ENCODE measurements around the gene ADRM1.

DNA sequence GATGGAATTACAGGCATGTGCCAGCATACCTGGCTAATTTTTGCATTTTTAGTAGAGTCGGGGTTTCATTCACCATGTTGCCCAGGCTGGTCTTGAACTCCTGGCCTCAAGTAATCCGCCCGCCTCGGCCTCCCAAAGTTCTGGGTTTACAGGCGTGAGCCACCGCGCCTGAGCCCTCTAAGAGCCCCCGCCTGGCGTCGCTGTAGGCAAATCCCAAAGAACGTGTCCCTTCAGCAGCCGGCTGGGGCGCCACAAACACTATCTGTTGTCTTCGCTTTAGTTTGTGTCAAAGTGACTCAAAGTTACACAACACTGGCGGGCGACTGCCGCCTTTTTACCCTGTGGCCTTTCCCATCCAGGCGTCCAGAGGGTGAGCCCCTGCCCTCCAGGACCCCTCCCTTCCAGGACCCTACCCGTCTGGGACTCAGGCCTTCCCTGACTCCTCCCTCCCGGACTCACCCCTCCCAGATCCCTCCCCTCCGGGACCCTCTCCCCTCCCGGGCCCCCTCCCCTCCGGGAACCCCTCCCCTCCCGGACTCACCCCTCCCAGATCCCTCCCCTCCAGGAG is 940 bp upstream of the ADRM1 start:
- TF ChIP-seq, protein P1, sequence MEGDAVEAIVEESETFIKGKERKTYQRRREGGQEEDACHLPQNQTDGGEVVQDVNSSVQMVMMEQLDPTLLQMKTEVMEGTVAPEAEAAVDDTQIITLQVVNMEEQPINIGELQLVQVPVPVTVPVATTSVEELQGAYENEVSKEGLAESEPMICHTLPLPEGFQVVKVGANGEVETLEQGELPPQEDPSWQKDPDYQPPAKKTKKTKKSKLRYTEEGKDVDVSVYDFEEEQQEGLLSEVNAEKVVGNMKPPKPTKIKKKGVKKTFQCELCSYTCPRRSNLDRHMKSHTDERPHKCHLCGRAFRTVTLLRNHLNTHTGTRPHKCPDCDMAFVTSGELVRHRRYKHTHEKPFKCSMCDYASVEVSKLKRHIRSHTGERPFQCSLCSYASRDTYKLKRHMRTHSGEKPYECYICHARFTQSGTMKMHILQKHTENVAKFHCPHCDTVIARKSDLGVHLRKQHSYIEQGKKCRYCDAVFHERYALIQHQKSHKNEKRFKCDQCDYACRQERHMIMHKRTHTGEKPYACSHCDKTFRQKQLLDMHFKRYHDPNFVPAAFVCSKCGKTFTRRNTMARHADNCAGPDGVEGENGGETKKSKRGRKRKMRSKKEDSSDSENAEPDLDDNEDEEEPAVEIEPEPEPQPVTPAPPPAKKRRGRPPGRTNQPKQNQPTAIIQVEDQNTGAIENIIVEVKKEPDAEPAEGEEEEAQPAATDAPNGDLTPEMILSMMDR (IDR thresholded peaks at IDR 0.05): peak; percentile 54 to 96 (median 92)
- TF ChIP-seq POLR2A (IDR thresholded peaks at IDR 0.05): no peak
